ENCODE data around the gene MRPL33. TPM values are rescaled to one million over a fixed set of nuclear protein-coding genes. Genes with fewer than 3 reads are reported as not detected.

MRPL33 gene
- polyA plus RNA-seq, 1 of the 3 experiments (the other 2 are of a cell fraction): 132 TPM

- Histone ChIP-seq H3K27ac (ENCODE audit: low read depth in 2 of 2, low read length in 1 of 2) (peak overlapping the region in 1 of 2 experiments; percentile 98; a peak in 2 of 4 replicates), H3K36me3 (replicated peaks in 1 of 2; ENCODE audit: control insufficient read depth in 1 of 2, insufficient read depth in 2 of 2, low read length in 1 of 2) (no peaks in the 10 kb centered on the region), H3K79me2 (ENCODE audit: insufficient read depth) (no peaks in the 10 kb centered on the region), H3K4me1 (ENCODE audit: control insufficient read depth in 1 of 2, insufficient read depth in 2 of 2, low read depth in 1 of 2, low read length in 1 of 2) (peaks cover 0 to 58% of the 10 kb centered on the region in 2 experiments; a peak in 3 of 4 replicates), H3K27me3 (ENCODE audit: insufficient read depth) (no peaks in the 10 kb centered on the region), H3K4me2 (0 out of 2 replicates have a peak overlapping the region, but pooled peaks have one; percentile 18), H3F3A (replicated peaks; ENCODE audit: insufficient read depth) (peaks cover 43% of the 10 kb centered on the region), H4K20me1 (ENCODE audit: insufficient read depth) (no peaks in the 10 kb centered on the region), H3K9me3 (no peaks in the 10 kb centered on the region), H3K4me3 (ENCODE audit: low read depth in 2 of 2, low read length in 1 of 2) (no peak overlapping the region), H3K9ac (0 out of 2 replicates have a peak overlapping the region, but pooled peaks have one; percentile 19), H2AFZ (ENCODE audit: low read depth) (no peak overlapping the region), H3K9me2 (no peaks in the 10 kb centered on the region)
- no peak for TF ChIP-seq FOSL2 (IDR thresholded peaks at IDR 0.05; ENCODE audit: borderline replicate concordance, low read depth)
- TF ChIP-seq JUND (IDR thresholded peaks at IDR 0.05): no peak
- TF ChIP-seq PBX3 (IDR thresholded peaks at IDR 0.05): no peak
- TF ChIP-seq EP300 (IDR thresholded peaks at IDR 0.05; ENCODE audit: borderline replicate concordance in 1 of 2, low read depth in 1 of 2, low read length in 1 of 2): no peak
- no peak for TF ChIP-seq TAF1 (IDR thresholded peaks at IDR 0.05; ENCODE audit: borderline replicate concordance, low read depth, low read length)
- no peak for TF ChIP-seq GATA2 (CRISPR knock-in tag; IDR thresholded peaks at IDR 0.05)
- no peak for TF ChIP-seq RCOR1 (IDR thresholded peaks at IDR 0.05; ENCODE audit: low read length)
- TF ChIP-seq TEAD4 (IDR thresholded peaks at IDR 0.05; ENCODE audit: borderline replicate concordance, insufficient read depth): no peak
- no peak for TF ChIP-seq FOXM1 (IDR thresholded peaks at IDR 0.05; ENCODE audit: low read depth)
- no peak for TF ChIP-seq CTCF (IDR thresholded peaks at IDR 0.05)
- no peak for TF ChIP-seq YY1 (IDR thresholded peaks at IDR 0.05; ENCODE audit: low read depth)
- TF ChIP-seq SIN3A (IDR thresholded peaks at IDR 0.05; ENCODE audit: borderline replicate concordance, low read depth, low read length): no peak
- TF ChIP-seq TCF12 (IDR thresholded peaks at IDR 0.05): no peak
- ChIA-PET CTCF (interaction anchor here (1.2 to 2.2 kb wide), 4 partner anchors 10 to 599 kb away, joined by 3 to 8 read pairs (median 6); no protein-coding TSS in a partner anchor), POLR2A (interaction anchor here (1.5 kb wide), 1 partner anchor 24 kb away, joined by 4 read pairs; no protein-coding TSS in a partner anchor)
- no peak for DNase-seq
- 94% methylated on average over 11 of the region's 11 CpGs for whole genome bisulfite sequencing (ENCODE audit: low lambda C conversion rate)
Measured at GRCh38 chr2:27796791-27797765, 25.6 kb downstream of the MRPL33 start.

All from SK-N-SH (cell line).